Activated CD4-positive, alpha-beta T cell treated with anti-CD3 and anti-CD28 coated beads, Interleukin-2, amount 50 U/mL, for 48 hours (primary cell): Measurements from ENCODE around the gene CNN1.
"Not testable (repeated sequence)": the region's sequence is repeated elsewhere in the genome, so short reads cannot be mapped to it uniquely, and the experiment has no call there.

Source experiments
- DNase-seq, 2 experiments: peaks; one replicate each; pipeline ENCODE4 v3.0.0-alpha.2; 2020

CNN1 gene

GRCh38 chr19:11534948-11535347 is 3.7 kb upstream of the CNN1 start:
- DNase-seq = no peak

- peak; percentile 90 to 91 for DNase-seq
These were observed 2.7 kb upstream of the CNN1 start for GRCh38 chr19:11535792-11536595.

DNA sequence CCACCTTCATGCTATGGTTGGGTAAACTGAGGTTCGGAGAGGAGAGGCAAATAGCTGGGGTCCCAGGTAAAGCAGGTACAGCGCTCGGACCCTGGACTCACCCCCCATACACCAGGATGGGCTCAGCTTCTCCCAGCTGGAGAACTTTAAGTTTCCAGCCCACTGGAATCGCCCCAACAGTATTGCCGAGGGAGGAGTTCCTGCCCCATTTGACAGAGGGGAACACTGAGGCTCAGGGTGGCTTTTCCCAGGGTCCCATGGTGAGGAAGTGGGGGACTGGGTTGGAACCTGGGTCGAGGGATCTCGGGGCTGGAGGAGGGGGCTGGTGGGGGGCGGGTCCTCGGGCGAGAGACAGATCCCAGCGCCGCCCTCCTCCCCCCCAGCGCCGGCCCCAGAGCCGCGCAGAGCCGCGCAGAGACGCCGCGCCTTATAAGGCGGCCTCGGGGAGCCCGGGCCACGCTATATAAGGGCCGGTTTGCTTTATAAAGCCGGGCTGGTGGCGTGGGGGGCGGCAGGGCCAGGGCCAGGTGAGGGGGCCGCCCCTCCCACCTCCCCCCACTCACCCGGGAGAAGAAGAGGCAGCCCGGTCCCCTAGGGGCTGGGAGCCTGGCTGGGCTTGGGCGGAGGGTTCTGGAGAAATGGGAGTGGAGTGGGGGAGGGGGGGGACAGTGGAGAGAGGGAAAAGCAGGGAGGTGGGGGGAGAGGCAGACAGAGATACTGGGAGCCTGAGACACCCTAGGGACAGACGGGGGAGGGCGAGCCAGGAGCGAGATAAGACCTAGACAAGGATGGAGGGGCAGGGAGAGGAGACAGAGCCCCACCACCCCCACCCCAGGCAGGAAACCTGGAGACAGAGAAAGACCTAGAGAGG is 1.1 kb downstream of the CNN1 start:
- no peak for DNase-seq

GRCh38 chr19:11540645-11541044 is 2.0 kb downstream of the CNN1 start:
- no peak for DNase-seq

GRCh38 chr19:11541238-11541637 is 2.6 kb downstream of the CNN1 start:
- DNase-seq = no peak

DNA sequence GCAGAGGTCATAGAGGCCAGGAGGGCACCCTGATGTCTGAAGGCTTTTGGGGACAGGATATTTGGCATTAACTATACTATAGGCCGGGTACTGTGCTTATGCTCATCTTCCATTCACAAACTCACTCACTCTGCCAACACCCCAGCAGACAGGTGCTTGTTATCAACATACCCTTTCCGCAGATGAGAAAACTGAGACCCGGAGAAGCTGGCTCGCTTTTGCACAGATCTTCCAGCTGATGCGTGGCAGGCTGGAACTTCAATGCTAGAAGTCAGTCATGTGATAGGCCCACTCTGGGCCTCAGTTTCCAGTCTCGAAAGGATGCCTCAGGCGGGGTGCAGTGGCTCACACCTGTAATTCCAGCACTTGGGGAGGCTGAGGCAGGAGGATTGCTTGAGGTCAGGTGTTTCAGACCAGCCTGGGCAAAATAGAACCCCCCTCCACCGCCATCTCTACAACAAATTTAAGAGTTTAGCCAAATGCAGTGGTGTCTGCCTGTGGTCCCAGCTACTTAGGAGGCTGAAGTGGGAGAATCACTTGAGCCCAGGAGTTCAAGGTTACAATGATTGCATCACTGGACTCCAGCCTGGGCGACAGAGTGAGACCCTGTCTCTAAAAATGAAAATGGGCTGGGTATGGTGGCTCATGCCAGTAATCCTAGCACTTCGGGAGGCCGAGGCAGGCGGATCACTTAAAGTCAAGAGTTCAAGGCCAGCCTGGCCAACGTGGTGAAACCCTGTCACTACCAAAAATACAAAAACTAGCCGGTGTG is 9.5 kb downstream of the CNN1 start:
- no peak for DNase-seq

- no peak for DNase-seq
These were observed 10.8 kb downstream of the CNN1 start for GRCh38 chr19:11549386-11549953.

DNA sequence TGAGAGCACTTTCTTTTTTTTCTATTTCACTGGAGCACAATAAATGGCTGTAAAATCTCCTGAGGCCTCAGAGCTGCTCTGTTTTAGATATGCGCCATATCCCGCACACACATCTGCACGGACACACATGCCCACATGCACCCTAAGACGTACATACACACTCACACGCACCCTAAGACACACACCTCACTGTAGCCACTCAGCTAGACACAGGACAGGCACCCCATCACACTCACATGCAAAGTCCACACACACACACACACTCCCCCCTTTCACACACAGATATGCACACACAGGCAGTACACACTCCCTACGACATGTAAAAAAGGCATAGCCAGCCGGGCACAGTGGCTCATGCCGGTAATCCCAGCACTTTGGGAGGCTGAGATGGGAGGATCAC is 11.6 kb downstream of the CNN1 start:
- DNase-seq = no peak

DNA sequence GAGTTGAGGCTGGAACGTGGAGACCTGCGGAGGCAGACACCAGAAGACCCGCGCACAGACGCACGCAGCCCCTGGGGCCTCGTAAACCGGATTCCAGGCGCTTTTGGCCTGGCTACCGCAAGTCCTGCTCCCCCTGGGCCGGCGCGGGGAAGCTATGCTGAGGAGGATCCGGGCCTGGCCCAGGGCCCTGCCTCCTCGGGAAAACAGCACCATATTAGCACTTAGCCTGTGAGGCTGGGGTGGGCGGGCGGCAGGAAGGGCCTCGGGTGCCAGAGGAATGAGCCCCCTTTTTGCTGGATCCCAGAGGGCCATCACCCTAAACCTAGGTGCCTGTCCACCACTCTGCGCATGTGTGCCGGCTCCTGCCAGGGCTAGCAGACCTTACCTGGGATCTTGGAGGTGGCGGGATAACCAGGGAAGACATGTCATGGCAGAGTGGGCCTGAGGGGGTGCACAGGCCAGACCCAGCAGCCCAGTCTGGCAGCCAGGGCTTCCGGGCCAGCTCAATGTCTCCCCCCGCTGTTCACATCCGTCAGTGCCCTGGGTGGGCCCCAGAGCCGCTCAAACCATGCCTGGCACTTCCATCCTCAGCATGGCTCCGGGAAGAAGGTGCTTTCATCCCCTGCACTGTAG is 13.1 kb downstream of the CNN1 start:
- DNase-seq = peak in 1 of 2 experiments; percentile 24

DNA sequence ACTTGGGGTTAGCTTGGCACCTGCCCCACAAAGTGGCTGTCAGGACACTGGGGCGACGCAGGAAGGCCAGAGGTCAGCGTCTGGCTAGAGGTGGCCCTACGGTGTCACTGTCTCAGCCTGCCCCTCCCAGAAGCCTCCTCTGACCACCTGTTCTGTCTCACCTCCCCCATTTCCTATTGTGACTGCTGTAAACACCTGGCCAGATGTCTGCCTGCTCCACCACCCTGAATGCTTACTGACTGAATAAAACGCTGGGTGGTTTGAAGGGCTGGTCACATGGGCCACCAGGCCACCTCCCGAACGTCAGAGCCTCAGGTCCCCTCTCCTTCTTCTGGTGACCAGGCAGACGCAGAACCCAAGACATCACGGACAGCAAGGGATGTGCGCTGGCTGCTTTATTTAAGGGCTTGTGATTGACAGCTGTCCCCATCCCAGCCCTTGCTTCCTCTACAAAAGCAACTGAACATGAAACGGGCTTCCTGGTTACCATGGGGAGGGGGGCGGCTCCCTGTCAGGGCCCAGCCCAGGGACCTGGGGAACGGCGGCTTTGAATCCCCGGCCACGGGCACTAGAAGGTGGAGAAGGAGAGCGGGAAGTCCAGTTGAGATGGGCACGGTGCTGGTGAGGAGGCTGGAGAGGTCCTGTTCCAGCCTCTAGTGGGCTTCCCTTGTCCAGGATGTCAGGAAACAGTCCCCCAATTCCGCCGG is 14.2 kb downstream of the CNN1 start:
- no peak for DNase-seq

DNA sequence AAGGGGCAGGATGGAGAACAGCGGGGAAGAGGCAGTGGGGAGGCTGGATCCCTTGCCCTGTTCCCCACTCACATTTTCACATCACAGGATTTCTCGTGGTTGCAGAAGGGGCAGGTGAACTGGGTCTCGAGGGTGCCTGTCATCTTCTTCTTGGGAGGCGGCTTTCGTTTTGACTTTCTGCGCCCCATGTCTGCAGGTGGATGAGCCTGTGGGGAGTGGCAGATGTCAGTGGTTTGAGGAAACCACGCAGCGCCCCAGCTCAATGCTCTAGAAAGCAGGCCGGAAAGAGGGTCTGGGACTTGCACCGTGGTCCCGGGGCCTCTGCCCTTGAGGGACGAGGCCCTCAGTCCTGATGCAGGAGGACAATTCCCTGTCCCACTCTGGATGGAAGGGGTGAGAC is 15.5 kb downstream of the CNN1 start:
- no peak for DNase-seq

DNA sequence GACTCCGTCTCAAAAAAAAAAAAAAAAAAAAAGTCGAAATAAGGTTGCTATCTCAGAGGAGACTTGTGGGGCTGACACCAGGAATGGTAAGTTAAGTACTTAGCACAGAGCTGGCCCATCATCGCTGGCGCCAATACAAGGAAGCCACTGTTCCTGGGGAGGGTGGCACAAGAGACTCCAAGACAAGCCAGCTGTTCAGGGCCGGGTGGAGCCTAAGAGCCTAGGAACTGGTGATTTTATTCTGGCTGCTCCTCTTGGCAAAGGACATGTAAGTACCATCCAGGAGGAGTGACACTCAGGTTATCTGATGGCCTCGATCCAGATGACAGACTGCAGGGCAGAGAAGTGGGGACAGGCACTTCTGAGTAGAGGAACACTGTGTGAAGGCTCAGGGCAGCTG is 16.6 kb downstream of the CNN1 start:
- no peak for DNase-seq

- no peak for DNase-seq
These were observed 18.2 kb downstream of the CNN1 start for GRCh38 chr19:11556634-11557420.

DNA sequence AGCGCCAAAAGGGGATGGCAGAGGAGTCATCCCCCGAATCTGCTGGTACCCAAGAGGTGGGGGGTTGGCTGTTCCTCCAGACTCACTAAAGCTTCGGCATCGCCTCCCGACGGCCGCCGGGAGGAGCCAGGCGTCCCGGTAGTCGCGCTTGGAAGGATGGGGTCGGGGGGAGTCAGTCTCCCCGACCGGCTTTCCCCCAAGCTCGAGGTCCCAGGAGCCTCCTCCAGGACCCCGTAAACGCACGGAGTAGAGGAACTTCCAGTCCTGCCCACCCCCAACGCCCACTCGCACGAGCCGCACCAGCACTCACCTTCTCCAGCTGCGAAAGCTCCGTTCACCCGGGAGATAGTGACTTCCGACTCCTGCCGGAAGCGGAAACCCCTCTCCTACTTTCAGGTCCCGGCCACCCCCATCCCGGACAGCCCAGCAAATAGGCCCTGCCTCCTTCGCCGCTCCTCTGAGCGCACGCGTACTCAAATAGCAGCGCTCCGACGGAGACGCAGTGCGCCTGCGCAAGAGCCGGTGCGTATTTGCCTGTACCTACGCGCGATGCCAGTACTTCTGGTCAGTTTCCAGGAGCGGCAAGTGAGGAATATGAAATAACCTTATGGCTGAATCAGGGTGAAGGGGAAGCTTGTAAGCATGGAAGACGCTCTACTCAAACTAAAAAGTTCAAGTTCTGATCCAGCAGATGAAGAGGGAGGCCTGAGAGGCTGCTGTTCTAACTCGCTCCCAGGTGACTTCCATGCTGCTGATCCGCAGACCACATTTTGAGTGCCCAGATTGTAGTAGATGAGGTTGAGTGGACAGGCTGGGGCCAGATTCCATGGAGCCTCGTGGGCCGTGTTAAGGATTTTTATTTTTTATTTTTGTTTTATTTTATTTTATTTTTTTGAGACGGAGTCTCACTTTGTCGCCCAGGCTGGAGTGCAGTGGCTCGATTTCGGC is 20.5 kb downstream of the CNN1 start, which contains the start of gene ELOF1:
Gene ELOF1 (minus strand): TSS at position 350 of the 948 bp plus-strand sequence. CDS start 4,883 bp downstream, outside the sequence.
- peak; percentile 97 to 98 for DNase-seq

- DNase-seq = peak; percentile 45 to 63
These were observed 21.9 kb downstream of the CNN1 start for GRCh38 chr19:11560404-11561051.

DNA sequence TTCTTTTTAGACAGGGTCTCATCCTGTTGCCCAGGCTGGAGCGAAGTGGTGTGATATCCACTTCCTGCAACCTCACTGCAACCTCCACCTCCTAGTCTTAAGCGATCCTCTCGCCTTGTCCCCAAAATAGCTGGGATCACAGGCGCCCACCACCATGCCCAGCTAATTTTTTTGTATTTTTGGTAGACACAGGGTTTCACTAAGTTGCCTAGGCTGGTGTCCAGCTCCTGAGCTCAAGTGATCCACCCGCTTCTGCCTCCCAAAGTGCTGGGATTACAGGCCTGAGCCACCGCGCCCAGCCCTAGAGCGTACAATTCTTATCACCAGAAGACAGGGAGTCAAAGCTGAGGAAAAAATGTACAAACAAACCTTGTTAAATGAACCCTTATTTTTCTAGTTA is 24.9 kb downstream of the CNN1 start:
- no peak for DNase-seq

- not testable (repeated sequence) for DNase-seq
These were observed 25.6 kb downstream of the CNN1 start for GRCh38 chr19:11564082-11564807.

DNA sequence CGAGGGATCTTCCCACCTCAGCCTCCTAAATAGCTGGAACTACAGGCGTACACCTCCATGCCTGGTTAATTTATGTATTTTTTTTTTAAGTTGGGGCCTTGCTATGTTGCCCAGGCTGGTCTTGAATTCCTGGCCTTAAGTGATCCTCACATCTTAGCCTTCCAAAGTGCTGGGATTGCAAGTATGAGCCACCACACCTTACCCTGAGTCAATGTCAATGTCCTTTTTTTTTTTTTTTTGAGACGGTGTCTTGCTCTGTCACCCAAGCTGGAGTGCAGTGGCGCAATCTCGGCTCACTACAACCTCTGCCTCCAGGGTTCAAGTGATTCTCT is 27.0 kb downstream of the CNN1 start:
- DNase-seq = not testable (repeated sequence)
